Hepatocyte (in vitro differentiated cells): ENCODE data around the gene PDCL2. TPM values are rescaled to one million over a fixed set of nuclear protein-coding genes. Genes with fewer than 3 reads are reported as not detected.

Source experiments
- DNase-seq: peaks from one replicate; pipeline ENCODE4 v3.0.0-alpha.2; 2016; ENCODE audit warnings: low spot score
- H2AFZ ChIP-seq: fragments of 200-600 bp; sonication (generic); 2 replicates; pipeline ENCODE4 v1.6.0; 2016; ENCODE audit warnings: antibody characterized with exemption, mild to moderate bottlenecking
- H3K27ac ChIP-seq: fragments of 200-600 bp; sonication (generic); 2 replicates; pipeline ENCODE4 v1.5.1; 2016; ENCODE audit warnings: mild to moderate bottlenecking
- H3K27me3 ChIP-seq: fragments of 200-600 bp; sonication (generic); 2 replicates; pipeline ENCODE4 v1.6.1; 2016
- H3K36me3 ChIP-seq: fragments of 200-600 bp; sonication (generic); replicated peaks from 2 replicates; pipeline ENCODE4 v1.5.1; 2016; ENCODE audit warnings: low read depth; ENCODE audit not compliant: insufficient read depth
- H3K4me1 ChIP-seq: fragments of 200-600 bp; sonication (generic); 2 replicates; pipeline ENCODE4 v1.5.1; 2016; ENCODE audit warnings: mild to moderate bottlenecking, moderate library complexity; ENCODE audit not compliant: insufficient read depth
- H3K4me2 ChIP-seq: fragments of 200-600 bp; sonication (generic); 2 replicates; pipeline ENCODE4 v1.6.0; 2016
- H3K4me3 ChIP-seq: fragments of 200-600 bp; sonication (generic); 2 replicates; pipeline ENCODE4 v1.5.1; 2016; ENCODE audit warnings: mild to moderate bottlenecking
- H3K79me2 ChIP-seq: fragments of 200-600 bp; sonication (generic); 2 replicates; pipeline ENCODE4 v1.6.0; 2017; ENCODE audit warnings: mild to moderate bottlenecking
- H3K9me2 ChIP-seq: fragments of 200-600 bp; sonication (generic); replicated peaks from 2 replicates; pipeline ENCODE4 v1.6.0; 2017; ENCODE audit warnings: mild to moderate bottlenecking; ENCODE audit not compliant: insufficient read depth
- H3K9me3 ChIP-seq: fragments of 200-600 bp; sonication (generic); 2 replicates; pipeline ENCODE4 v1.5.1; 2016; ENCODE audit warnings: low read depth, mild to moderate bottlenecking
- H4K20me1 ChIP-seq: fragments of 200-600 bp; sonication (generic); 2 replicates; pipeline ENCODE4 v1.6.0; 2016; ENCODE audit warnings: mild to moderate bottlenecking; ENCODE audit not compliant: insufficient read depth, poor library complexity, severe bottlenecking
- EZH2 ChIP-seq: fragments of 200-600 bp; sonication (generic); IDR thresholded peaks from 2 replicates; pipeline ENCODE4 v1.6.1; 2016; ENCODE audit warnings: antibody characterized with exemption, mild to moderate bottlenecking, borderline replicate concordance
- EZH2phosphoT487 ChIP-seq: fragments of 200-600 bp; sonication (generic); IDR thresholded peaks from one replicate; pipeline ENCODE4 v1.6.1; 2018; ENCODE audit warnings: antibody characterized with exemption, mild to moderate bottlenecking, low read depth, moderate library complexity; ENCODE audit not compliant: unreplicated experiment, severe bottlenecking
- WGBS: methylation state at CpG from one replicate; pipeline ENCODE4 v1.1.6; 2016; ENCODE audit warnings: low lambda C conversion rate; ENCODE audit errors: missing lambda C conversion rate; 5-methylcytosine and 5-hydroxymethylcytosine counted together
- polyA plus RNA-seq: library from polyadenylated mRNA; unstranded; fragments of >200 nt; fragmentation: Nextera tagmentation; extraction: Ambion mirVana; gene quantifications from 2 replicates; pipeline ENCODE4 v1.2.1, GENCODE V29; 2016
- total RNA-seq: library from RNA; depleted of rRNA; stranded (reverse); fragments of >200 nt; gene quantifications from 2 replicates; pipeline ENCODE4 v1.2.3, GENCODE V29; 2014
- TF ChIP-seq, protein P1 (sequence below): fragments of 200-600 bp; sonication (generic); IDR thresholded peaks from 2 replicates; pipeline ENCODE4 v1.5.1; 2016; ENCODE audit warnings: antibody characterized with exemption, mild to moderate bottlenecking; ENCODE audit not compliant: poor library complexity

PDCL2 gene
- total and polyA plus RNA-seq, 2 experiments from 2014 or later: not detected

DNA sequence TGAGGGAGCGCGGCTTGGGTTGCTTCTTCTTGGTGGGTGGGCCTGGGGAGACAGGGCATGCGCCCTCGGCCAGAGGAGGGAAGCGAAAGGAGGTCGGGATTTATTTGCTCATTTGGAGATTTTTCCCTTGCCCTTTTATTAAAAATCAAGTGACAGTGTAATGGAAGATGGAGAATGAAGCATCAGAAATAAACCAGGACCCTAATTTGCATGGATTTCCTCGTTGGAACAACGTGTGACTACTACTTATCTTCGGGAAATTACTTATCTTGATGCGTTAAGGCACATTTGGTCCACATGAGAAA is 44.6 kb downstream of the PDCL2 start:
- Histone ChIP-seq H3K36me3 (no peaks in the 10 kb centered on the region), H4K20me1 (peaks cover 12% of the 10 kb centered on the region), H3K4me3 (peak overlapping the region; percentile 70), H3K9me2 (no peaks in the 10 kb centered on the region), H3K27ac (peak overlapping the region; percentile 96), H3K4me2 (peak overlapping the region; percentile 87), H3K9me3 (no peaks in the 10 kb centered on the region), H3K4me1 (peaks cover 31% of the 10 kb centered on the region), H3K27me3 (no peaks in the 10 kb centered on the region), H3K79me2 (peaks cover 29% of the 10 kb centered on the region), H2AFZ (peak overlapping the region; percentile 90)
- 1% methylated on average over 10 of the region's 10 CpGs for WGBS
- TF ChIP-seq EZH2phosphoT487 (no peak), EZH2 (no peak)
- TF ChIP-seq, protein P1, sequence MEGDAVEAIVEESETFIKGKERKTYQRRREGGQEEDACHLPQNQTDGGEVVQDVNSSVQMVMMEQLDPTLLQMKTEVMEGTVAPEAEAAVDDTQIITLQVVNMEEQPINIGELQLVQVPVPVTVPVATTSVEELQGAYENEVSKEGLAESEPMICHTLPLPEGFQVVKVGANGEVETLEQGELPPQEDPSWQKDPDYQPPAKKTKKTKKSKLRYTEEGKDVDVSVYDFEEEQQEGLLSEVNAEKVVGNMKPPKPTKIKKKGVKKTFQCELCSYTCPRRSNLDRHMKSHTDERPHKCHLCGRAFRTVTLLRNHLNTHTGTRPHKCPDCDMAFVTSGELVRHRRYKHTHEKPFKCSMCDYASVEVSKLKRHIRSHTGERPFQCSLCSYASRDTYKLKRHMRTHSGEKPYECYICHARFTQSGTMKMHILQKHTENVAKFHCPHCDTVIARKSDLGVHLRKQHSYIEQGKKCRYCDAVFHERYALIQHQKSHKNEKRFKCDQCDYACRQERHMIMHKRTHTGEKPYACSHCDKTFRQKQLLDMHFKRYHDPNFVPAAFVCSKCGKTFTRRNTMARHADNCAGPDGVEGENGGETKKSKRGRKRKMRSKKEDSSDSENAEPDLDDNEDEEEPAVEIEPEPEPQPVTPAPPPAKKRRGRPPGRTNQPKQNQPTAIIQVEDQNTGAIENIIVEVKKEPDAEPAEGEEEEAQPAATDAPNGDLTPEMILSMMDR: no peak
- peak; percentile 61 for DNase-seq

DNA sequence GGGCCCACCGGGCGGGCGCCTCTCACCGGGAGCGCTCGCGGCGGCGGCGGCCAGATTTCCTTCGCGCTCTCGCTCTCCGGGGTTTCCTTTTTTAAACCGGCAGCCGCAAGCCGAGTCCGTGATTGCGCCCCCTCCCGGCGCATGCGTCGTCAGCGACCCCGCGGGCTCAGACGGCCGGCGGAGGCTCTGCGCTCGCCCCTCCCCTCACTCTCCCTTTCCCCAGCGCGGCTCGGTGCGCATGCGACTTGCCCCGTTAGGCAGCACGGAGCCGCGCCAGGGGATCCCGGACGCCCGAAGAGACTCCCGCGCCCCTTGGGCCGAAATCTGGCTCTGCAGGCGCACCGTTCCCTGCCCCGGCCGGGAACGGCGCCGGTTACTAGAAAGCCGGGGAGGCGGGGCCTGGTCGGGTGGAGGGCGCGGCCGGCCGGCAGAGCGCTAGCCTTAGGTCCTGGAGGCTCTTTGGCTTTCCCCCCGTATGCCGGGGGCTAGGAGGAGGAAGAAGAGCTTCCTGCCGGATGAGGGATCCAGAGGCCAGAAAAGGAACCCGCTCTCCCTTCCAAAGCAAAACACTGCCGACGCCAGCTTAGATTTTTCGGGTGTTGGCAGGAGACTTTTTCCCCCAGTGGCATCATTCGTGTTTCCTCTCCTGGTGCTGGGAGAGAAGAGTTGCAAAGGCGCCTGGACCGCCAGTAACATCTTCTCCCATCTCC is 45.1 kb downstream of the PDCL2 start, which contains the start of gene CLOCK:
TSS of gene CLOCK (minus strand) at position 154 of the 710 bp plus-strand sequence. CDS start 64,124 bp downstream, outside the sequence.
- H3K27ac ChIP-seq: peak within 1 kb of the TSS; percentile 96
- H3K9me2 ChIP-seq: no peaks in the 10 kb centered on the region
- TF ChIP-seq, protein P1: peak; percentile 55
- TF ChIP-seq EZH2: no peak
- no peak for TF ChIP-seq EZH2phosphoT487
- H2AFZ ChIP-seq: peak within 1 kb of the TSS; percentile 90
- peak; percentile 95 for DNase-seq
- peaks cover 34% of the 10 kb centered on the region for H3K79me2 ChIP-seq
- H3K9me3 ChIP-seq: no peaks in the 10 kb centered on the region
- H3K4me1 ChIP-seq: peaks cover 31% of the 10 kb centered on the region
- peak within 1 kb of the TSS; percentile 70 for H3K4me3 ChIP-seq
- no peaks in the 10 kb centered on the region for H3K36me3 ChIP-seq
- H4K20me1 ChIP-seq: peaks cover 12% of the 10 kb centered on the region
- H3K27me3 ChIP-seq: no peaks in the 10 kb centered on the region
- H3K4me2 ChIP-seq: peak within 1 kb of the TSS; percentile 87
- under 1% methylated on average over 56 of the region's 71 CpGs for WGBS

DNA sequence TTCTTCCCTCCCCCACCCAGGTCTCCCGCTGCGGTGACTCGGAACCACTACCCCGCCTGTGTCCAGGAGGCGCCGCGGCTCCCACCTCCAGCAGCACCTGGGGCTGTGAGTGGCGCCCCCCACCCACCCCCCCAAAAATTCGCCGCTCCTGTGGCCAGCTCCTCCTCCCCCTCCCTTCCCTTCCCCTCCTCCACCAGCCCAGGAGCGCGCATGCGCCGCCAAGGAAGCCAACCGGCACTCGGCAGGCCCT is 45.6 kb downstream of the PDCL2 start:
- H3K4me1 ChIP-seq: peaks cover 31% of the 10 kb centered on the region
- no peak for TF ChIP-seq EZH2
- TF ChIP-seq, protein P1: no peak
- WGBS: 0% methylated on average over 4 of the region's 16 CpGs
- H3K36me3 ChIP-seq: no peaks in the 10 kb centered on the region
- H3K9me3 ChIP-seq: no peaks in the 10 kb centered on the region
- peak overlapping the region; percentile 70 for H3K4me3 ChIP-seq
- peak overlapping the region; percentile 90 for H2AFZ ChIP-seq
- H3K27ac ChIP-seq: peak overlapping the region; percentile 96
- DNase-seq: no peak
- no peaks in the 10 kb centered on the region for H3K27me3 ChIP-seq
- no peaks in the 10 kb centered on the region for H3K9me2 ChIP-seq
- H3K79me2 ChIP-seq: peaks cover 39% of the 10 kb centered on the region
- H4K20me1 ChIP-seq: peaks cover 12% of the 10 kb centered on the region
- peak overlapping the region; percentile 87 for H3K4me2 ChIP-seq
